HL-60 (cell line): ENCODE results near the gene SNRPD3.
"Not testable (repeated sequence)": the region's sequence is repeated elsewhere in the genome, so short reads cannot be mapped to it uniquely, and the experiment has no call there.

Experiments
- GABPA ChIP-seq: IDR thresholded peaks from 2 replicates; pipeline ENCODE4 v1.6.1; 2012; ENCODE audit warnings: low read depth
- POLR2AphosphoS5 ChIP-seq: IDR thresholded peaks from 2 replicates; pipeline ENCODE4 v1.6.1; 2012; ENCODE audit warnings: low read depth
- TF ChIP-seq, protein P1 (sequence below): IDR thresholded peaks from one replicate; pipeline ENCODE4 v1.5.1; 2011; ENCODE audit warnings: low read length, control low read depth, inconsistent platforms; ENCODE audit not compliant: insufficient read depth

DNA sequence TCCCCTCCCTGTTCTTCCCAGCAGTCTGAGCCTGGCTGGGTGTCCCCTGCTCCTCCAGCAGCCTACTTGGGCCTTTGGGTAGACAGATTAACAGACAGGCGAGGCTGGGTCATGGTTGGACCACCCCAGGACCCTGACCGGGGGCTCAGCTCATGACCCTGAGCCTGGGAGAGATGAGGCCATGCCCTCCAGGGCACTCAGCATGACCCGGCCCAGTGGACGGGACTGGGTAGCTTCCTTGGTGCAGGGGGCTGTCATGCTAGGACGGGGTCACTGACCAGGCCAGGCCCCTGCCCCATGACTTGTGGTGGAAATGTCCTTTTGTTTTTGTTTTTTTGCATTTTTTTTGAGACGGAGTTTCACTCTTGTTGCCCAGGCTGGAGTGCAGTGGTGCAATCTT, 52.5 kb downstream of the SNRPD3 start:
- TF ChIP-seq, protein P1, sequence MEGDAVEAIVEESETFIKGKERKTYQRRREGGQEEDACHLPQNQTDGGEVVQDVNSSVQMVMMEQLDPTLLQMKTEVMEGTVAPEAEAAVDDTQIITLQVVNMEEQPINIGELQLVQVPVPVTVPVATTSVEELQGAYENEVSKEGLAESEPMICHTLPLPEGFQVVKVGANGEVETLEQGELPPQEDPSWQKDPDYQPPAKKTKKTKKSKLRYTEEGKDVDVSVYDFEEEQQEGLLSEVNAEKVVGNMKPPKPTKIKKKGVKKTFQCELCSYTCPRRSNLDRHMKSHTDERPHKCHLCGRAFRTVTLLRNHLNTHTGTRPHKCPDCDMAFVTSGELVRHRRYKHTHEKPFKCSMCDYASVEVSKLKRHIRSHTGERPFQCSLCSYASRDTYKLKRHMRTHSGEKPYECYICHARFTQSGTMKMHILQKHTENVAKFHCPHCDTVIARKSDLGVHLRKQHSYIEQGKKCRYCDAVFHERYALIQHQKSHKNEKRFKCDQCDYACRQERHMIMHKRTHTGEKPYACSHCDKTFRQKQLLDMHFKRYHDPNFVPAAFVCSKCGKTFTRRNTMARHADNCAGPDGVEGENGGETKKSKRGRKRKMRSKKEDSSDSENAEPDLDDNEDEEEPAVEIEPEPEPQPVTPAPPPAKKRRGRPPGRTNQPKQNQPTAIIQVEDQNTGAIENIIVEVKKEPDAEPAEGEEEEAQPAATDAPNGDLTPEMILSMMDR = not testable (repeated sequence)
- not testable (repeated sequence) for TF ChIP-seq POLR2AphosphoS5, GABPA
